ENCODE data around the gene SEMA3A.

GRCh38 chr7:84055904-84056605 is 138.5 kb downstream of the SEMA3A start:
- TF ChIP-seq CTCF (IDR thresholded peaks at IDR 0.05; ENCODE audit: insufficient read depth, low read length) (no peak), GABPA (IDR thresholded peaks at IDR 0.05; ENCODE audit: low read depth) (no peak), POLR2AphosphoS5 (IDR thresholded peaks at IDR 0.05; ENCODE audit: low read depth) (no peak), SPI1 (IDR thresholded peaks at IDR 0.05; ENCODE audit: borderline replicate concordance, low read depth) (no peak)
